T-cell (primary cell): Measurements from ENCODE around the gene MYO18B. TPM values are rescaled to one million over a fixed set of nuclear protein-coding genes. Genes with fewer than 3 reads are reported as not detected.
A peak's percentile ranks its signal among the peaks of the same experiment; 100 is the strongest.
"Not testable (repeated sequence)": the region's sequence is repeated elsewhere in the genome, so short reads cannot be mapped to it uniquely, and the experiment has no call there.

Experiments
- ATAC-seq, 4 experiments: fragments of 200-7000 bp in 3 of 4; fragments of 150-1000 bp in 1 of 4; cut with Tn5 transposase; replicated peaks in 1 of 4; 1 replicate in 3 of 4; 2 replicates in 1 of 4; pipeline ENCODE4 v1.10.0; 2021; ENCODE audit warnings: moderate library complexity in 3 of 4, mild to moderate bottlenecking in 2 of 4, moderate number of reproducible peaks in 1 of 4
- CTCF ChIA-PET, 2 donors: fragments of 300-600 bp; sonication (Branson Sonifier 250); formaldehyde crosslinking; loops; one replicate each; lab custom pipeline; 2022; ENCODE audit warnings: antibody characterized with exemption in 2 of 2; lab: Charles Lee
- POLR2A ChIA-PET, 2 donors: fragments of 300-600 bp; sonication (Branson Sonifier 250); formaldehyde crosslinking; loops; one replicate each; lab custom pipeline; 2022; ENCODE audit warnings: antibody characterized with exemption in 2 of 2; lab: Charles Lee
- DNase-seq, 35 experiments: peaks; one replicate each; pipeline versions ENCODE4 v3.0.0 to v3.0.0-alpha.2; 2013 to 2023
- H3K27ac ChIP-seq: one replicate; pipeline ENCODE4 v1.5.1; 2013; ENCODE audit warnings: low read length
- H3K27me3 ChIP-seq, 2 experiments: replicated peaks in 1 of 2; 1 replicate in 1 of 2; 2 replicates in 1 of 2; pipeline versions ENCODE4 v1.6.1 to v1.7.0; 2013; ENCODE audit warnings: low read length in 1 of 2, mixed read lengths in 1 of 2; ENCODE audit not compliant: control insufficient read depth in 2 of 2, insufficient read depth in 2 of 2; ENCODE audit errors: extremely low read depth in 1 of 2
- H3K36me3 ChIP-seq, 2 donors: 1 replicate in 1 of 2; 2 replicates in 1 of 2; pipeline versions ENCODE4 v1.6.1 to v1.7.0; 2013; ENCODE audit warnings: low read length in 1 of 2; ENCODE audit not compliant: control insufficient read depth in 2 of 2, insufficient read depth in 1 of 2; ENCODE audit errors: extremely low read depth in 1 of 2
- H3K4me1 ChIP-seq, 2 experiments: 1 replicate in 1 of 2; 2 replicates in 1 of 2; pipeline versions ENCODE4 v1.6.1 to v1.7.0; 2013; ENCODE audit warnings: low read length in 2 of 2, mixed read lengths in 1 of 2; ENCODE audit not compliant: insufficient read depth in 2 of 2, control insufficient read depth in 1 of 2; ENCODE audit errors: extremely low read depth in 1 of 2
- H3K4me3 ChIP-seq, 2 donors: 1 replicate in 1 of 2; 2 replicates in 1 of 2; pipeline versions ENCODE4 v1.5.1 to v1.7.0; 2013; ENCODE audit warnings: mild to moderate bottlenecking in 2 of 2, low read length in 1 of 2, moderate library complexity in 1 of 2; ENCODE audit not compliant: control insufficient read depth in 1 of 2; ENCODE audit errors: extremely low read depth in 1 of 2
- H3K9me3 ChIP-seq: 2 replicates; pipeline ENCODE4 v1.7.0; 2013
- H3K27ac Mint-ChIP-seq, 2 donors: one replicate each; pipeline ENCODE4 v1.8.0; 2020 to 2021; ENCODE audit warnings: mild to moderate bottlenecking in 2 of 2, mixed read lengths in 2 of 2
- H3K27me3 Mint-ChIP-seq, 2 donors: one replicate each; pipeline ENCODE4 v1.8.0; 2021 to 2022; ENCODE audit warnings: mixed read lengths in 2 of 2
- H3K36me3 Mint-ChIP-seq: one replicate; pipeline ENCODE4 v1.8.0; 2021; ENCODE audit warnings: mixed read lengths
- H3K4me1 Mint-ChIP-seq, 3 donors: one replicate each; pipeline ENCODE4 v1.8.0; 2020 to 2022; ENCODE audit warnings: mixed read lengths in 3 of 3, mild to moderate bottlenecking in 1 of 3
- H3K4me3 Mint-ChIP-seq, 3 donors: one replicate each; pipeline ENCODE4 v1.8.0; 2020 to 2022; ENCODE audit warnings: mild to moderate bottlenecking in 3 of 3, mixed read lengths in 3 of 3, moderate library complexity in 3 of 3
- H3K9me3 Mint-ChIP-seq, 3 donors: one replicate each; pipeline ENCODE4 v1.8.0; 2020 to 2022; ENCODE audit warnings: mixed read lengths in 3 of 3
- WGBS: methylation state at CpG from one replicate; pipeline ENCODE4 v1.1.5; 2013; ENCODE audit warnings: missing lambda C conversion rate; ENCODE audit not compliant: insufficient coverage; 5-methylcytosine and 5-hydroxymethylcytosine counted together
- total RNA-seq, 35 experiments: library from RNA in 6 of 35; stranded (reverse) in 6 of 35; fragments of 120-200 nt in 1 of 35; gene quantifications; one replicate each; pipeline versions ENCODE4 v1.2.1 to v1.2.4 and lab custom pipeline; 2013 to 2026

MYO18B gene
- total RNA-seq, 5 donors from 2014 or later (not counting 1 experiment from before 2014, with no cell fraction given), result 0.18 to 0.70 (median 0.26) TPM; not detected in 1

- no peak overlapping the region for H3K27ac ChIP-seq
- ATAC-seq, result no peak
- no peak overlapping the region for H3K27ac Mint-ChIP-seq
- DNase-seq, result no peak
- no peaks in the 10 kb centered on the region for H3K4me1 Mint-ChIP-seq
- POLR2A ChIA-PET, result no interaction called here
- peaks cover 0 to under 1% of the 10 kb centered on the region in 2 experiments for H3K4me1 ChIP-seq
- no peaks in the 10 kb centered on the region for H3K36me3 ChIP-seq
- CTCF ChIA-PET, result interaction anchor here in 1 of 2 donors (0.6 kb wide), 1 partner anchor 214 kb away, joined by 4 read pairs; no protein-coding TSS in a partner anchor
- no peaks in the 10 kb centered on the region for H3K36me3 Mint-ChIP-seq
- H3K27me3 ChIP-seq, result peaks cover 0 to 4% of the 10 kb centered on the region in 2 experiments
- no peaks in the 10 kb centered on the region for H3K9me3 Mint-ChIP-seq
- H3K27me3 Mint-ChIP-seq, result peaks cover 4 to 12% of the 10 kb centered on the region in 2 donors
- H3K4me3 Mint-ChIP-seq, result no peak overlapping the region
- 40% methylated on average over 1 of the region's 1 CpG for WGBS
- no peak overlapping the region for H3K4me3 ChIP-seq
- H3K9me3 ChIP-seq, result no peaks in the 10 kb centered on the region
Observed at GRCh38 chr22:25976356-25976755, 234.4 kb downstream of the MYO18B start.

- H3K27ac Mint-ChIP-seq, result no peak overlapping the region
- H3K27ac ChIP-seq, result no peak overlapping the region
- H3K9me3 Mint-ChIP-seq, result no peaks in the 10 kb centered on the region
- CTCF ChIA-PET, result no interaction called here
- no peaks in the 10 kb centered on the region for H3K36me3 Mint-ChIP-seq
- no peaks in the 10 kb centered on the region for H3K9me3 ChIP-seq
- no peak overlapping the region for H3K4me3 Mint-ChIP-seq
- H3K36me3 ChIP-seq, result no peaks in the 10 kb centered on the region
- peaks cover 7 to 10% of the 10 kb centered on the region in 2 donors for H3K27me3 Mint-ChIP-seq
- peaks cover 0 to 4% of the 10 kb centered on the region in 2 experiments for H3K27me3 ChIP-seq
- ATAC-seq, result no peak
- H3K4me3 ChIP-seq, result no peak overlapping the region
- 60% methylated on average over 2 of the region's 3 CpGs for WGBS
- POLR2A ChIA-PET, result no interaction called here
- no peaks in the 10 kb centered on the region for H3K4me1 ChIP-seq
- no peak for DNase-seq
- no peaks in the 10 kb centered on the region for H3K4me1 Mint-ChIP-seq
Observed at GRCh38 chr22:25979968-25980367, 238.0 kb downstream of the MYO18B start.

GRCh38 chr22:25984911-25985310 is 242.9 kb downstream of the MYO18B start:
- Mint-ChIP-seq H3K4me1 (peaks cover 1 to 11% (median 4%) of the 10 kb centered on the region in 3 donors), H3K27me3 (peaks cover 12 to 16% of the 10 kb centered on the region in 2 donors)
- H3K36me3 Mint-ChIP-seq, H3K27ac Mint-ChIP-seq, H3K4me3 ChIP-seq, H3K4me3 Mint-ChIP-seq, H3K9me3 Mint-ChIP-seq, H3K4me1 ChIP-seq, H3K9me3 ChIP-seq, DNase-seq, ATAC-seq, POLR2A ChIA-PET, H3K36me3 ChIP-seq, H3K27ac ChIP-seq, H3K27me3 ChIP-seq, CTCF ChIA-PET: not testable (repeated sequence)
- no CpG with 5 or more reads among the region's 1 CpG for WGBS

GRCh38 chr22:25987948-25988347 is 246.0 kb downstream of the MYO18B start:
- peaks cover 9 to 12% of the 10 kb centered on the region in 2 donors for H3K27me3 Mint-ChIP-seq
- H3K4me3 Mint-ChIP-seq, result peak overlapping the region in 1 of 3 donors; percentile 33
- peaks cover 4 to 5% of the 10 kb centered on the region in 2 experiments for H3K4me1 ChIP-seq
- 0% methylated on average over 4 of the region's 8 CpGs for WGBS
- ChIA-PET POLR2A (no interaction called here), CTCF (no interaction called here)
- H3K27me3 ChIP-seq, result peaks cover 0 to 5% of the 10 kb centered on the region in 2 experiments
- ATAC-seq, result no peak
- H3K4me1 Mint-ChIP-seq, result peaks cover 1 to 11% (median 4%) of the 10 kb centered on the region in 3 donors
- no peak overlapping the region for H3K27ac ChIP-seq
- no peak overlapping the region for H3K4me3 ChIP-seq
- H3K9me3 Mint-ChIP-seq, result no peaks in the 10 kb centered on the region
- peak in 2 of 35 experiments; percentile 1 for DNase-seq
- H3K27ac Mint-ChIP-seq, result no peak overlapping the region
- H3K9me3 ChIP-seq, result no peaks in the 10 kb centered on the region
- H3K36me3 Mint-ChIP-seq, result no peaks in the 10 kb centered on the region
- no peaks in the 10 kb centered on the region for H3K36me3 ChIP-seq

- Histone ChIP-seq H3K9me3 (no peaks in the 10 kb centered on the region), H3K36me3 (no peaks in the 10 kb centered on the region), H3K27ac (no peak overlapping the region), H3K27me3 (peaks cover 0 to 5% of the 10 kb centered on the region in 2 experiments), H3K4me1 (peaks cover 4 to 5% of the 10 kb centered on the region in 2 experiments), H3K4me3 (no peak overlapping the region)
- CTCF ChIA-PET, result no interaction called here
- POLR2A ChIA-PET, result no interaction called here
- H3K27ac Mint-ChIP-seq, result no peak overlapping the region
- H3K4me1 Mint-ChIP-seq, result peaks cover 1 to 11% (median 4%) of the 10 kb centered on the region in 3 donors
- 93% methylated on average over 5 of the region's 8 CpGs for WGBS
- H3K9me3 Mint-ChIP-seq, result no peaks in the 10 kb centered on the region
- no peak for ATAC-seq
- peaks cover 8 to 9% of the 10 kb centered on the region in 2 donors for H3K27me3 Mint-ChIP-seq
- no peaks in the 10 kb centered on the region for H3K36me3 Mint-ChIP-seq
- no peak overlapping the region for H3K4me3 Mint-ChIP-seq
- DNase-seq, result no peak
Observed at GRCh38 chr22:25990940-25991339, 249.0 kb downstream of the MYO18B start.

GRCh38 chr22:25992331-25992730 is 250.3 kb downstream of the MYO18B start:
- Histone ChIP-seq H3K4me1 (peaks cover 4 to 5% of the 10 kb centered on the region in 2 experiments), H3K27me3 (peaks cover 0 to 8% of the 10 kb centered on the region in 2 experiments), H3K4me3 (no peak overlapping the region), H3K27ac (no peak overlapping the region), H3K9me3 (no peaks in the 10 kb centered on the region), H3K36me3 (no peaks in the 10 kb centered on the region)
- POLR2A ChIA-PET, result no interaction called here
- Mint-ChIP-seq H3K4me1 (peaks cover 1 to 11% (median 4%) of the 10 kb centered on the region in 3 donors), H3K27me3 (peaks cover 7 to 13% of the 10 kb centered on the region in 2 donors), H3K4me3 (no peak overlapping the region), H3K9me3 (no peaks in the 10 kb centered on the region), H3K27ac (no peak overlapping the region), H3K36me3 (no peaks in the 10 kb centered on the region)
- no peak for ATAC-seq
- DNase-seq, result no peak
- WGBS, result 79% methylated on average over 12 of the region's 12 CpGs
- CTCF ChIA-PET, result no interaction called here
